Activated CD4-positive, alpha-beta T cell treated with anti-CD3 and anti-CD28 coated beads for 36 hours (primary cell): ENCODE measurements around the gene FGF12. TPM values are rescaled to one million over a fixed set of nuclear protein-coding genes. Genes with fewer than 3 reads are reported as not detected.

ENCODE experiments used
- ATAC-seq: fragments of 200-7000 bp; cut with Tn5 transposase; one replicate; pipeline ENCODE4 v1.10.0; 2021; ENCODE audit warnings: mild to moderate bottlenecking, moderate library complexity
- CTCF ChIA-PET: fragments of 350-600 bp; sonication (Branson Sonifier 250); formaldehyde crosslinking; loops from one replicate; lab custom pipeline; 2021; ENCODE audit warnings: antibody characterized with exemption; lab: Charles Lee
- POLR2A ChIA-PET: fragments of 350-600 bp; sonication (Branson Sonifier 250); formaldehyde crosslinking; loops from one replicate; lab custom pipeline; 2021; ENCODE audit warnings: antibody characterized with exemption, inconsistent platforms; lab: Charles Lee
- DNase-seq: peaks from one replicate; pipeline ENCODE4 v3.0.0-alpha.2; 2020
- H3K27ac Mint-ChIP-seq: one replicate; pipeline ENCODE4 v1.8.0; 2021; ENCODE audit warnings: mixed read lengths
- H3K27me3 Mint-ChIP-seq: one replicate; pipeline ENCODE4 v1.8.0; 2021; ENCODE audit warnings: mixed read lengths
- H3K36me3 Mint-ChIP-seq: one replicate; pipeline ENCODE4 v1.8.0; 2021; ENCODE audit warnings: low read depth, mixed read lengths
- H3K4me1 Mint-ChIP-seq: one replicate; pipeline ENCODE4 v1.8.0; 2021; ENCODE audit warnings: mixed read lengths
- H3K4me3 Mint-ChIP-seq: one replicate; pipeline ENCODE4 v1.8.0; 2021; ENCODE audit warnings: mild to moderate bottlenecking, moderate library complexity, mixed read lengths
- H3K9me3 Mint-ChIP-seq: one replicate; pipeline ENCODE4 v1.8.0; 2021; ENCODE audit warnings: low read depth, mixed read lengths
- intact Hi-C, 2 experiments: fragments of 100-400 bp; cut with DNase I in 1 of 2; cut with micrococcal nuclease in 1 of 2; formaldehyde crosslinking; loops; one replicate each; pipeline versions ENCODE4 v1.14.2 to v1.15.1; 2022 to 2024; cut with DNase I, micrococcal nuclease
- total RNA-seq, 2 experiments: library from RNA; stranded (reverse); gene quantifications; one replicate each; pipeline ENCODE4 v1.2.3, GENCODE V29; 2021

The FGF12 gene
- total RNA-seq, 2 experiments from 2014 or later: not detected

GRCh38 chr3:192331749-192332385 lies 395.5 kb downstream of the FGF12 start:
- Mint-ChIP-seq H3K9me3 (no peaks in the 10 kb centered on the region), H3K27ac (no peak overlapping the region), H3K4me3 (no peak overlapping the region), H3K27me3 (no peaks in the 10 kb centered on the region), H3K36me3 (no peaks in the 10 kb centered on the region), H3K4me1 (peaks cover 11% of the 10 kb centered on the region)
- no peak for DNase-seq
- ChIA-PET POLR2A (no interaction called here), CTCF (interaction anchor here (0.6 to 1.3 kb wide), 3 partner anchors 10 to 112 kb away, joined by 3 to 5 read pairs (median 4); no protein-coding TSS in a partner anchor)
- intact Hi-C loops: no loop called here
- ATAC-seq: no peak

- ChIA-PET POLR2A (no interaction called here), CTCF (no interaction called here)
- H3K4me3 Mint-ChIP-seq: no peak overlapping the region
- H3K27ac Mint-ChIP-seq: no peak overlapping the region
- intact Hi-C loops: no loop called here
- H3K36me3 Mint-ChIP-seq: no peaks in the 10 kb centered on the region
- H3K27me3 Mint-ChIP-seq: no peaks in the 10 kb centered on the region
- peaks cover 4% of the 10 kb centered on the region for H3K4me1 Mint-ChIP-seq
- DNase-seq (no peak), ATAC-seq (no peak)
- peaks cover 2% of the 10 kb centered on the region for H3K9me3 Mint-ChIP-seq
Measured at GRCh38 chr3:192326656-192327055, 400.7 kb downstream of the FGF12 start.

GRCh38 chr3:192317564-192317963 lies 409.8 kb downstream of the FGF12 start:
- intact Hi-C loops: no loop called here
- Mint-ChIP-seq H3K4me3 (no peak overlapping the region), H3K9me3 (no peaks in the 10 kb centered on the region), H3K27me3 (no peaks in the 10 kb centered on the region), H3K36me3 (no peaks in the 10 kb centered on the region), H3K27ac (no peak overlapping the region), H3K4me1 (no peaks in the 10 kb centered on the region)
- ChIA-PET CTCF (no interaction called here), POLR2A (no interaction called here)
- no peak for ATAC-seq
- no peak for DNase-seq

- DNase-seq: no peak
- Mint-ChIP-seq H3K27me3 (no peaks in the 10 kb centered on the region), H3K27ac (no peak overlapping the region), H3K36me3 (no peaks in the 10 kb centered on the region), H3K4me3 (no peak overlapping the region), H3K4me1 (no peaks in the 10 kb centered on the region), H3K9me3 (no peaks in the 10 kb centered on the region)
- POLR2A ChIA-PET: no interaction called here
- no peak for ATAC-seq
- CTCF ChIA-PET: no interaction called here
- intact Hi-C loops: no loop called here
Measured at GRCh38 chr3:192313605-192314004, 413.7 kb downstream of the FGF12 start.

- ChIA-PET POLR2A (no interaction called here), CTCF (no interaction called here)
- Mint-ChIP-seq H3K27me3 (no peaks in the 10 kb centered on the region), H3K36me3 (no peaks in the 10 kb centered on the region), H3K4me1 (no peaks in the 10 kb centered on the region), H3K27ac (no peak overlapping the region), H3K9me3 (no peaks in the 10 kb centered on the region), H3K4me3 (no peak overlapping the region)
- DNase-seq: no peak
- intact Hi-C loops: no loop called here
- no peak for ATAC-seq
Measured at GRCh38 chr3:192307631-192308030, 419.7 kb downstream of the FGF12 start.

- intact Hi-C loops: no loop called here
- ChIA-PET POLR2A (no interaction called here), CTCF (interaction anchor here (0.6 kb wide), 1 partner anchor 121 kb away, joined by 3 read pairs; no protein-coding TSS in a partner anchor)
- H3K9me3 Mint-ChIP-seq: no peaks in the 10 kb centered on the region
- no peaks in the 10 kb centered on the region for H3K36me3 Mint-ChIP-seq
- H3K27ac Mint-ChIP-seq: no peak overlapping the region
- no peaks in the 10 kb centered on the region for H3K4me1 Mint-ChIP-seq
- no peak for ATAC-seq
- no peak overlapping the region for H3K4me3 Mint-ChIP-seq
- no peaks in the 10 kb centered on the region for H3K27me3 Mint-ChIP-seq
- no peak for DNase-seq
Measured at GRCh38 chr3:192303235-192303634, 424.1 kb downstream of the FGF12 start.

- Mint-ChIP-seq H3K4me1 (no peaks in the 10 kb centered on the region), H3K4me3 (no peak overlapping the region)
Measured at GRCh38 chr3:192302721-192303120, 424.6 kb downstream of the FGF12 start.

GRCh38 chr3:192299921-192300320 lies 427.4 kb downstream of the FGF12 start:
- Mint-ChIP-seq H3K4me1 (no peaks in the 10 kb centered on the region), H3K27ac (no peak overlapping the region), H3K4me3 (no peak overlapping the region), H3K9me3 (no peaks in the 10 kb centered on the region), H3K36me3 (no peaks in the 10 kb centered on the region), H3K27me3 (no peaks in the 10 kb centered on the region)
- POLR2A ChIA-PET: no interaction called here
- DNase-seq (no peak), ATAC-seq (no peak)
- intact Hi-C loops: no loop called here
- CTCF ChIA-PET: no interaction called here

More at GRCh38 chr3:192302721-192303120, 424.6 kb downstream of the FGF12 start:
- H3K9me3 Mint-ChIP-seq: no peaks in the 10 kb centered on the region
- DNase-seq (no peak), ATAC-seq (no peak)
- H3K36me3 Mint-ChIP-seq: no peaks in the 10 kb centered on the region
- no peak overlapping the region for H3K27ac Mint-ChIP-seq
- CTCF ChIA-PET: no interaction called here
- POLR2A ChIA-PET: no interaction called here
- intact Hi-C loops: no loop called here
- no peaks in the 10 kb centered on the region for H3K27me3 Mint-ChIP-seq

GRCh38 chr3:192296845-192297244 lies 430.5 kb downstream of the FGF12 start:
- Mint-ChIP-seq H3K36me3 (no peaks in the 10 kb centered on the region), H3K27ac (no peak overlapping the region), H3K9me3 (peaks cover 3% of the 10 kb centered on the region), H3K4me1 (no peaks in the 10 kb centered on the region), H3K27me3 (no peaks in the 10 kb centered on the region), H3K4me3 (no peak overlapping the region)
- intact Hi-C loops: no loop called here
- ChIA-PET POLR2A (no interaction called here), CTCF (interaction anchor here (1.4 kb wide), 1 partner anchor 108 kb away, joined by 3 read pairs; no protein-coding TSS in a partner anchor)
- no peak for DNase-seq
- no peak for ATAC-seq

- Mint-ChIP-seq H3K4me3 (no peak overlapping the region), H3K27me3 (no peaks in the 10 kb centered on the region), H3K36me3 (no peaks in the 10 kb centered on the region), H3K27ac (no peak overlapping the region), H3K4me1 (no peaks in the 10 kb centered on the region), H3K9me3 (no peaks in the 10 kb centered on the region)
- ATAC-seq (no peak), DNase-seq (no peak)
- intact Hi-C loops: no loop called here
- ChIA-PET POLR2A (no interaction called here), CTCF (interaction anchor here (0.5 to 1.8 kb wide), 3 partner anchors 97 to 585 kb away, joined by 3 to 4 read pairs (median 3); no protein-coding TSS in a partner anchor)
Measured at GRCh38 chr3:192284443-192285072, 442.8 kb downstream of the FGF12 start.

GRCh38 chr3:192281207-192281880 lies 446.0 kb downstream of the FGF12 start:
- Mint-ChIP-seq H3K4me1 (no peaks in the 10 kb centered on the region), H3K27me3 (no peaks in the 10 kb centered on the region), H3K27ac (no peak overlapping the region), H3K36me3 (no peaks in the 10 kb centered on the region), H3K9me3 (no peaks in the 10 kb centered on the region), H3K4me3 (no peak overlapping the region)
- ChIA-PET POLR2A (no interaction called here), CTCF (no interaction called here)
- ATAC-seq: no peak
- intact Hi-C loops: no loop called here
- no peak for DNase-seq

- ChIA-PET POLR2A (no interaction called here), CTCF (no interaction called here)
- intact Hi-C loops: no loop called here
- Mint-ChIP-seq H3K27me3 (no peaks in the 10 kb centered on the region), H3K9me3 (no peaks in the 10 kb centered on the region), H3K27ac (no peak overlapping the region), H3K4me1 (no peaks in the 10 kb centered on the region), H3K36me3 (no peaks in the 10 kb centered on the region), H3K4me3 (no peak overlapping the region)
- ATAC-seq: no peak
- DNase-seq: no peak
Measured at GRCh38 chr3:192279664-192280063, 447.7 kb downstream of the FGF12 start.
